ENCODE data around the gene COQ9. TPM values are rescaled to one million over a fixed set of nuclear protein-coding genes. Genes with fewer than 3 reads are reported as not detected.
A peak's percentile ranks its signal among the peaks of the same experiment; 100 is the strongest.

COQ9 gene
- total and polyA plus RNA-seq, 2 of the 4 experiments (the other 2 are of a cell fraction): 57.9 to 58.5 TPM

DNA sequence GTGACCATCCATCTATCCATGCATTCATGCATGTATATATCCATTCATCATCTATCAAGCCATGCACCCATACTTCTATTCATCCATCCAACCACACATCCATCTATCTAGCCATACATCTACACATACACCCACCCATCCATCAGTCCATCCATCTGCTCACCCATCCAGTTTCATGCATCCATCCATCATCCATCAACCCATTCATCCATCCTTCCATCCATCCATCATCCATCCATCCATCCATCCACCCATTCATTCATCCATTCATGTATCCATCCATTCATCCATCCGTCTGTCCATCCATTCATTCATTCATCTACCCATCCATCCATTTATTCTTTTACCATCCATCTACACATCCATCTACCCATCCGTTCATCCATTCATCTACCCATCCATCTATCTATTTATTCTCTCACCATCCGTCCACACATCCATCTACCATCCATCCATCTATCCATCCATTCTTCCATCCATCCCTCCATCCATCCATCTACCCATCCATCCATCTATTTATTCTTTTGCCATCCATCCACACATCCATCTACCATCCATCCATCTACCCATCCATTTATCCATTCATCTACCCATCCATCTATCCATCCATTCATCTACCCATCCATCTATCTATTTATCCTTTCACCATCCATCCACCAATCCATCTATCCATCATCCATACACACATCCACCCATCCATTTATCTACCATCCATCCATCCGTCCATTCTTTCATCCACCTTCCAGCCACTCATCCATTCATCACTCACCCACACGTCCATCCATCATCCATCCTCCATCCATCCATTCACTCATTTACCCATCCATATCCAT lies 39.5 kb upstream of the COQ9 start:
- ChIA-PET CTCF (no interaction called here), POLR2A (ENCODE audit: unreplicated experiment) (no interaction called here)
- DNase-seq (no peak), ATAC-seq (ENCODE audit: low read depth) (no peak)
- no TSS peak for BruUV-seq (replicated peaks)
- H3K9ac ChIP-seq (ENCODE audit: low read depth, low read length): no peak overlapping the region
- H3K4me2 ChIP-seq (ENCODE audit: low read depth, low read length): no peak overlapping the region
- no peaks in the 10 kb centered on the region for H4K20me1 ChIP-seq (ENCODE audit: insufficient read depth, low read length)
- H2AK9ac ChIP-seq (replicated peaks; ENCODE audit: low read depth, low read length, poor library complexity): no peak overlapping the region
- H3K27ac ChIP-seq (ENCODE audit: insufficient read depth, low read length): no peak overlapping the region
- no peak overlapping the region for H2AK5ac ChIP-seq (ENCODE audit: low read depth, low read length)
- H3K14ac ChIP-seq (replicated peaks; ENCODE audit: low read depth, low read length): no peak overlapping the region
- dilution Hi-C loops (cut with HindIII; ENCODE audit: low sequenced_read_pairs, unreplicated experiment) (no loop called here), intact Hi-C loops (cut with micrococcal nuclease) (no loop called here), in situ Hi-C loops (cut with MboI; ENCODE audit: low sequenced_read_pairs) (no loop called here)
- no peak overlapping the region for H3K4ac ChIP-seq (ENCODE audit: low read depth, low read length)
- no peak overlapping the region for H3K56ac ChIP-seq (ENCODE audit: extremely low read depth, insufficient read depth, low read length)
- no peak overlapping the region for H4K91ac ChIP-seq (ENCODE audit: insufficient read depth, low read depth, low read length)
- H3K27me3 ChIP-seq (ENCODE audit: control insufficient read depth, insufficient read depth, low read length): peaks cover 58% of the 10 kb centered on the region
- no peak overlapping the region for H3K18ac ChIP-seq (ENCODE audit: low read depth, low read length)
- no peaks in the 10 kb centered on the region for H3K9me3 ChIP-seq (ENCODE audit: control insufficient read depth, insufficient read depth, low read length)
- H2AFZ ChIP-seq (replicated peaks; ENCODE audit: low read length, poor library complexity): no peak overlapping the region
- no peaks in the 10 kb centered on the region for H3K9me1 ChIP-seq (ENCODE audit: insufficient read depth, low read length)
- TF ChIP-seq MAZ (IDR thresholded peaks at IDR 0.05; ENCODE audit: borderline replicate concordance, low read depth, low read length) (no peak), SMC3 (IDR thresholded peaks at IDR 0.05; ENCODE audit: low read depth, low read length) (no peak), MXI1 (IDR thresholded peaks at IDR 0.05; ENCODE audit: borderline replicate concordance, low read depth, low read length) (no peak), CEBPB (IDR thresholded peaks at IDR 0.05; ENCODE audit: low read depth, low read length) (no peak), RCOR1 (IDR thresholded peaks at IDR 0.05; ENCODE audit: insufficient replicate concordance, low read length) (no peak), NFE2L2 (IDR thresholded peaks at IDR 0.05; ENCODE audit: low read depth, low read length) (no peak), MAFK (IDR thresholded peaks at IDR 0.05; ENCODE audit: low read depth, low read length) (no peak), POLR2A (IDR thresholded peaks at IDR 0.05; ENCODE audit: low read depth, low read length) (no peak), FOS (IDR thresholded peaks at IDR 0.05; ENCODE audit: low read depth, low read length) (no peak), CHD1 (IDR thresholded peaks at IDR 0.05; ENCODE audit: low read depth, low read length) (no peak), RFX5 (IDR thresholded peaks at IDR 0.05; ENCODE audit: low read depth, low read length) (no peak), RAD21 (IDR thresholded peaks at IDR 0.05; ENCODE audit: low read length) (no peak), BHLHE40 (IDR thresholded peaks at IDR 0.05; ENCODE audit: low read depth, low read length) (no peak)
- TF ChIP-seq, protein P1, sequence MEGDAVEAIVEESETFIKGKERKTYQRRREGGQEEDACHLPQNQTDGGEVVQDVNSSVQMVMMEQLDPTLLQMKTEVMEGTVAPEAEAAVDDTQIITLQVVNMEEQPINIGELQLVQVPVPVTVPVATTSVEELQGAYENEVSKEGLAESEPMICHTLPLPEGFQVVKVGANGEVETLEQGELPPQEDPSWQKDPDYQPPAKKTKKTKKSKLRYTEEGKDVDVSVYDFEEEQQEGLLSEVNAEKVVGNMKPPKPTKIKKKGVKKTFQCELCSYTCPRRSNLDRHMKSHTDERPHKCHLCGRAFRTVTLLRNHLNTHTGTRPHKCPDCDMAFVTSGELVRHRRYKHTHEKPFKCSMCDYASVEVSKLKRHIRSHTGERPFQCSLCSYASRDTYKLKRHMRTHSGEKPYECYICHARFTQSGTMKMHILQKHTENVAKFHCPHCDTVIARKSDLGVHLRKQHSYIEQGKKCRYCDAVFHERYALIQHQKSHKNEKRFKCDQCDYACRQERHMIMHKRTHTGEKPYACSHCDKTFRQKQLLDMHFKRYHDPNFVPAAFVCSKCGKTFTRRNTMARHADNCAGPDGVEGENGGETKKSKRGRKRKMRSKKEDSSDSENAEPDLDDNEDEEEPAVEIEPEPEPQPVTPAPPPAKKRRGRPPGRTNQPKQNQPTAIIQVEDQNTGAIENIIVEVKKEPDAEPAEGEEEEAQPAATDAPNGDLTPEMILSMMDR (conservative IDR thresholded peaks at IDR 0.05; ENCODE audit: low read depth, low read length): no peak
- TF ChIP-seq, protein P2, sequence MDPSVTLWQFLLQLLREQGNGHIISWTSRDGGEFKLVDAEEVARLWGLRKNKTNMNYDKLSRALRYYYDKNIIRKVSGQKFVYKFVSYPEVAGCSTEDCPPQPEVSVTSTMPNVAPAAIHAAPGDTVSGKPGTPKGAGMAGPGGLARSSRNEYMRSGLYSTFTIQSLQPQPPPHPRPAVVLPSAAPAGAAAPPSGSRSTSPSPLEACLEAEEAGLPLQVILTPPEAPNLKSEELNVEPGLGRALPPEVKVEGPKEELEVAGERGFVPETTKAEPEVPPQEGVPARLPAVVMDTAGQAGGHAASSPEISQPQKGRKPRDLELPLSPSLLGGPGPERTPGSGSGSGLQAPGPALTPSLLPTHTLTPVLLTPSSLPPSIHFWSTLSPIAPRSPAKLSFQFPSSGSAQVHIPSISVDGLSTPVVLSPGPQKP (IDR thresholded peaks at IDR 0.05; ENCODE audit: borderline replicate concordance, low read depth, low read length): no peak
- TF ChIP-seq, protein P3, sequence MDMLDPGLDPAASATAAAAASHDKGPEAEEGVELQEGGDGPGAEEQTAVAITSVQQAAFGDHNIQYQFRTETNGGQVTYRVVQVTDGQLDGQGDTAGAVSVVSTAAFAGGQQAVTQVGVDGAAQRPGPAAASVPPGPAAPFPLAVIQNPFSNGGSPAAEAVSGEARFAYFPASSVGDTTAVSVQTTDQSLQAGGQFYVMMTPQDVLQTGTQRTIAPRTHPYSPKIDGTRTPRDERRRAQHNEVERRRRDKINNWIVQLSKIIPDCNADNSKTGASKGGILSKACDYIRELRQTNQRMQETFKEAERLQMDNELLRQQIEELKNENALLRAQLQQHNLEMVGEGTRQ (IDR thresholded peaks at IDR 0.05; ENCODE audit: low read depth, low read length): no peak
- H3K23ac ChIP-seq (ENCODE audit: low read depth, low read length): no peak overlapping the region
- H2BK120ac ChIP-seq (ENCODE audit: low read depth, low read length): no peak overlapping the region
- H3K4me3 ChIP-seq (ENCODE audit: insufficient read depth, low read depth, low read length): no peak overlapping the region
- H3K4me1 ChIP-seq (ENCODE audit: control insufficient read depth, insufficient read depth, low read length): no peaks in the 10 kb centered on the region
- H2BK5ac ChIP-seq (ENCODE audit: low read depth, low read length, poor library complexity, severe bottlenecking): peak overlapping the region; percentile 46
- WGBS, 2 experiments (ENCODE audit: extremely low coverage in 2 of 2, insufficient read length in 1 of 2): 67 to 98% methylated on average over 4 to 5 of the region's 5 CpGs
- H2BK15ac ChIP-seq (ENCODE audit: low read depth, low read length): no peak overlapping the region
- no peak overlapping the region for H4K8ac ChIP-seq (ENCODE audit: low read depth in 2 of 2, low read length in 2 of 2)
- H4K5ac ChIP-seq (ENCODE audit: low read depth, low read length): no peak overlapping the region
- H2BK20ac ChIP-seq (ENCODE audit: low read depth, low read length): no peak overlapping the region
- no peaks in the 10 kb centered on the region for H3K79me1 ChIP-seq (ENCODE audit: low read depth in 1 of 2, low read length in 2 of 2)
- no peaks in the 10 kb centered on the region for H3K36me3 ChIP-seq (ENCODE audit: control insufficient read depth, insufficient read depth, low read length)
